ENCODE results near the gene HOXA6. TPM values are rescaled to one million over a fixed set of nuclear protein-coding genes. Genes with fewer than 3 reads are reported as not detected.

The HOXA6 gene
- under 1 TPM; 0.19 to 0.69 TPM for polyA plus RNA-seq

- Histone ChIP-seq H3K27ac (ENCODE audit: low read depth in 2 of 2, low read length in 1 of 2) (peak within 1 kb of the TSS; percentile 12 to 39), H3K9me3 (ENCODE audit: control insufficient read depth in 2 of 2, insufficient read depth in 1 of 2, low read depth in 1 of 2, low read length in 1 of 2) (no peaks in the 10 kb centered on the region), H3K27me3 (ENCODE audit: control insufficient read depth in 1 of 2, insufficient read depth in 2 of 2, low read length in 2 of 2) (peaks cover 0 to 4% of the 10 kb centered on the region in 2 donors), H3K36me3 (ENCODE audit: control insufficient read depth in 2 of 2, insufficient read depth in 2 of 2, low read length in 1 of 2) (no peaks in the 10 kb centered on the region), H3K4me3 (ENCODE audit: low read depth in 1 of 2, low read length in 2 of 2) (peak within 1 kb of the TSS; percentile 36 to 48), H3K4me1 (ENCODE audit: control insufficient read depth in 2 of 2, insufficient read depth in 2 of 2, low read length in 1 of 2) (peaks cover 0 to 15% of the 10 kb centered on the region in 2 donors)
- 27 to 34% methylated on average over 51 to 63 of the region's 63 CpGs for WGBS, 2 donors
These were observed at the start of gene HOXA6 for GRCh38 chr7:27147199-27148030. HOXA6 (minus strand) TSS chr7:27147774; CDS start chr7:27147749, 25 bp downstream.

DNA sequence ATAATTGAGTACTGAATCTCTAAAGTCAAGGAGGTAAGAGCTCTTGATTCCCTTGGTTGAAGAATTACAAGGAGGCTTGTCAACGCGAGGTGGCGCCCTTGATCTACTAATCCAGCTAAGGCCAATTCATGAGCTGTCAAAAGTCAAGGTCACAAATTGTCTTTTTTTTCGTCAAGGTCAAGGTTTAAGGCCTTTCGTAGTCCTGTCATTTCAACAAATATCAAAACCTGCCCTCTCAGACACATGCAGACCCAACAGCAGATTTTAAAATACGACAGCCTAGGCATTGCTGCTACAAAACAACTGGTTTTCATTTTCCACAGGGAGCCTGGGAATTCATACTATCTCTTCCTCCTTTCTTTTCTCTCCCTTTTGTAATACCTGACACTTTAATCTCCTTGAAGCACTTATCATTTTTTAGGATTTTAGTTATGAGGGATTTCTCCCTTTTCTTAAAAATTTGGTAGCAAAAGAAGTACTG lies 48.8 kb upstream of the HOXA6 start:
- Histone ChIP-seq H3K4me1 (ENCODE audit: control insufficient read depth in 2 of 2, insufficient read depth in 2 of 2, low read length in 1 of 2) (peaks cover 19 to 25% of the 10 kb centered on the region in 2 donors), H3K27me3 (ENCODE audit: control insufficient read depth in 1 of 2, insufficient read depth in 2 of 2, low read length in 2 of 2) (peaks cover 38 to 66% of the 10 kb centered on the region in 2 donors), H3K4me3 (ENCODE audit: low read depth in 1 of 2, low read length in 2 of 2) (no peak overlapping the region), H3K36me3 (ENCODE audit: control insufficient read depth in 2 of 2, insufficient read depth in 2 of 2, low read length in 1 of 2) (no peaks in the 10 kb centered on the region), H3K9me3 (ENCODE audit: control insufficient read depth in 2 of 2, insufficient read depth in 1 of 2, low read depth in 1 of 2, low read length in 1 of 2) (peaks cover 0 to 3% of the 10 kb centered on the region in 2 donors), H3K27ac (ENCODE audit: low read depth in 2 of 2, low read length in 1 of 2) (no peak overlapping the region)
- 3% methylated on average over 6 of the region's 6 CpGs for WGBS, 2 donors

GRCh38 chr7:27194686-27195379 lies 47.3 kb upstream of the HOXA6 start:
- 33 to 35% methylated on average over 9 of the region's 9 CpGs for WGBS, 2 donors
- Histone ChIP-seq H3K9me3 (ENCODE audit: control insufficient read depth in 2 of 2, insufficient read depth in 1 of 2, low read depth in 1 of 2, low read length in 1 of 2) (peaks cover 0 to 3% of the 10 kb centered on the region in 2 donors), H3K36me3 (ENCODE audit: control insufficient read depth in 2 of 2, insufficient read depth in 2 of 2, low read length in 1 of 2) (no peaks in the 10 kb centered on the region), H3K4me3 (ENCODE audit: low read depth in 1 of 2, low read length in 2 of 2) (no peak overlapping the region), H3K4me1 (ENCODE audit: control insufficient read depth in 2 of 2, insufficient read depth in 2 of 2, low read length in 1 of 2) (peaks cover 13 to 17% of the 10 kb centered on the region in 2 donors), H3K27me3 (ENCODE audit: control insufficient read depth in 1 of 2, insufficient read depth in 2 of 2, low read length in 2 of 2) (peaks cover 41 to 62% of the 10 kb centered on the region in 2 donors), H3K27ac (ENCODE audit: low read depth in 2 of 2, low read length in 1 of 2) (no peak overlapping the region)

- peaks cover 34 to 60% of the 10 kb centered on the region in 2 donors for H3K27me3 ChIP-seq (ENCODE audit: control insufficient read depth in 1 of 2, insufficient read depth in 2 of 2, low read length in 2 of 2)
- 45 to 53% methylated on average over 2 of the region's 2 CpGs for WGBS, 2 donors
These were observed 46.4 kb upstream of the HOXA6 start for GRCh38 chr7:27194002-27194352.

GRCh38 chr7:27193335-27194001 lies 45.9 kb upstream of the HOXA6 start:
- Histone ChIP-seq H3K27me3 (ENCODE audit: control insufficient read depth in 1 of 2, insufficient read depth in 2 of 2, low read length in 2 of 2) (peaks cover 29 to 59% of the 10 kb centered on the region in 2 donors), H3K36me3 (ENCODE audit: control insufficient read depth in 2 of 2, insufficient read depth in 2 of 2, low read length in 1 of 2) (no peaks in the 10 kb centered on the region), H3K27ac (ENCODE audit: low read depth in 2 of 2, low read length in 1 of 2) (no peak overlapping the region), H3K9me3 (ENCODE audit: control insufficient read depth in 2 of 2, insufficient read depth in 1 of 2, low read depth in 1 of 2, low read length in 1 of 2) (peaks cover 0 to 3% of the 10 kb centered on the region in 2 donors), H3K4me3 (ENCODE audit: low read depth in 1 of 2, low read length in 2 of 2) (peak overlapping the region in 1 of 2 donors; percentile 37), H3K4me1 (ENCODE audit: control insufficient read depth in 2 of 2, insufficient read depth in 2 of 2, low read length in 1 of 2) (peaks cover 14 to 15% of the 10 kb centered on the region in 2 donors)
- 18 to 23% methylated on average over 29 of the region's 29 CpGs for WGBS, 2 donors

More at GRCh38 chr7:27194002-27194352, 46.4 kb upstream of the HOXA6 start:
- Histone ChIP-seq H3K4me1 (ENCODE audit: control insufficient read depth in 2 of 2, insufficient read depth in 2 of 2, low read length in 1 of 2) (peaks cover 11 to 17% of the 10 kb centered on the region in 2 donors), H3K4me3 (ENCODE audit: low read depth in 1 of 2, low read length in 2 of 2) (no peak overlapping the region), H3K27ac (ENCODE audit: low read depth in 2 of 2, low read length in 1 of 2) (no peak overlapping the region), H3K36me3 (ENCODE audit: control insufficient read depth in 2 of 2, insufficient read depth in 2 of 2, low read length in 1 of 2) (no peaks in the 10 kb centered on the region), H3K9me3 (ENCODE audit: control insufficient read depth in 2 of 2, insufficient read depth in 1 of 2, low read depth in 1 of 2, low read length in 1 of 2) (peaks cover 0 to 5% of the 10 kb centered on the region in 2 donors)

GRCh38 chr7:27192546-27193334 lies 45.2 kb upstream of the HOXA6 start:
- H3K4me1 ChIP-seq (ENCODE audit: control insufficient read depth in 2 of 2, insufficient read depth in 2 of 2, low read length in 1 of 2): peaks cover 18 to 22% of the 10 kb centered on the region in 2 donors
- H3K27ac ChIP-seq (ENCODE audit: low read depth in 2 of 2, low read length in 1 of 2): no peak overlapping the region
- peaks cover 0 to 2% of the 10 kb centered on the region in 2 donors for H3K9me3 ChIP-seq (ENCODE audit: control insufficient read depth in 2 of 2, insufficient read depth in 1 of 2, low read depth in 1 of 2, low read length in 1 of 2)
- H3K4me3 ChIP-seq (ENCODE audit: low read depth in 1 of 2, low read length in 2 of 2): peak overlapping the region; percentile 18 to 37
- peaks cover 28 to 59% of the 10 kb centered on the region in 2 donors for H3K27me3 ChIP-seq (ENCODE audit: control insufficient read depth in 1 of 2, insufficient read depth in 2 of 2, low read length in 2 of 2)
- 3% methylated on average over 75 to 78 of the region's 78 CpGs for WGBS, 2 donors
- no peaks in the 10 kb centered on the region for H3K36me3 ChIP-seq (ENCODE audit: control insufficient read depth in 2 of 2, insufficient read depth in 2 of 2, low read length in 1 of 2)

DNA sequence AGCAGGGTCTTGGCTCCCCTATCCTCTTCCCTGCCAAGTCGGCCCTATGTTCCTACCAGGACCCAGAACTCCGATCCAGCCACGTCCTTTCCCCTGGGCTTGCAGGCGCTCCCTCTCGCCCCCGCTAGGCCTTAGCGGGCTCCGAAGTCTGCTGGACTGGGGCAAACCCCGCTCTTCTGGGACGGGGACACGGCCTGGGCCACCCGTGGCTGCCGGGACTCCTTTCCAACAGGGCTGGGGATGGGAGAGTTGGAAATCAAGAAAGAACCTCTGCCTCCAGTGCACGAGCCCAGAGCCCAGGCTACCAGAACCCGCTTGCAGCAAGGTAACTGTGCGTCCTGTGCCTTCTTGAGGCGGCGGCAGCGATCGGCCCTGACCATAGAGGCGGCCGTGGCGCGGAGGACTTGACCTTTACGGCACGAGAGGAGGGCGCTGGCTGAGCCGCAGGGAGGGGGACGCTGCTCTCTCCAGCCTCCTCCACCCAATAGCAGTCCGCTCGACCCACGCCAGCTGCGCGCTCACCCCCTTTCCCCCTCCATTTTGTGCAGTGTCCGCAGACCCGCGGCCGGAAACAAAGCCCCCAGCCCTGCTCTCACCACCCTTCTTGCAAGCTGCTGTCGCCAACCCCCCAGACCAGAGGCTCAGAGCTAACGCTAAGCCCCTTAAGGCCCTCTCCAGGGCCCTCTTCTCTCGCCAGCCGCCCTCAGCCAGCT lies 44.4 kb upstream of the HOXA6 start:
- Histone ChIP-seq H3K27me3 (ENCODE audit: control insufficient read depth in 1 of 2, insufficient read depth in 2 of 2, low read length in 2 of 2) (peaks cover 26 to 61% of the 10 kb centered on the region in 2 donors), H3K9me3 (ENCODE audit: control insufficient read depth in 2 of 2, insufficient read depth in 1 of 2, low read depth in 1 of 2, low read length in 1 of 2) (peaks cover 0 to 2% of the 10 kb centered on the region in 2 donors), H3K4me1 (ENCODE audit: control insufficient read depth in 2 of 2, insufficient read depth in 2 of 2, low read length in 1 of 2) (peaks cover 20 to 23% of the 10 kb centered on the region in 2 donors), H3K4me3 (ENCODE audit: low read depth in 1 of 2, low read length in 2 of 2) (peak overlapping the region; percentile 18 to 37), H3K36me3 (ENCODE audit: control insufficient read depth in 2 of 2, insufficient read depth in 2 of 2, low read length in 1 of 2) (no peaks in the 10 kb centered on the region), H3K27ac (ENCODE audit: low read depth in 2 of 2, low read length in 1 of 2) (no peak overlapping the region)
- WGBS, 2 donors: 15 to 16% methylated on average over 42 of the region's 42 CpGs

- Histone ChIP-seq H3K27ac (ENCODE audit: low read depth in 2 of 2, low read length in 1 of 2) (no peak overlapping the region), H3K9me3 (ENCODE audit: control insufficient read depth in 2 of 2, insufficient read depth in 1 of 2, low read depth in 1 of 2, low read length in 1 of 2) (peaks cover 0 to 2% of the 10 kb centered on the region in 2 donors), H3K4me1 (ENCODE audit: control insufficient read depth in 2 of 2, insufficient read depth in 2 of 2, low read length in 1 of 2) (peaks cover 20 to 23% of the 10 kb centered on the region in 2 donors), H3K27me3 (ENCODE audit: control insufficient read depth in 1 of 2, insufficient read depth in 2 of 2, low read length in 2 of 2) (peaks cover 26 to 65% of the 10 kb centered on the region in 2 donors), H3K4me3 (ENCODE audit: low read depth in 1 of 2, low read length in 2 of 2) (no peak overlapping the region), H3K36me3 (ENCODE audit: control insufficient read depth in 2 of 2, insufficient read depth in 2 of 2, low read length in 1 of 2) (no peaks in the 10 kb centered on the region)
- 38 to 49% methylated on average over 15 of the region's 15 CpGs for WGBS, 2 donors
These were observed 43.7 kb upstream of the HOXA6 start for GRCh38 chr7:27191161-27191731.

All from esophagus (tissue), 2 donors.